Ascending aorta (tissue), 2 donors: ENCODE results near the gene ARID5A. TPM values are rescaled to one million over a fixed set of nuclear protein-coding genes. Genes with fewer than 3 reads are reported as not detected.

Source experiments
- DNase-seq, 2 donors: peaks; one replicate each; pipeline ENCODE4 v3.0.0-alpha.2; 2019; ENCODE audit warnings: low spot score in 2 of 2
- H3K27ac ChIP-seq, 2 donors: fragments of 200-600 bp; sonication (generic); one replicate each; pipeline ENCODE4 v1.5.1; 2016 to 2017; ENCODE audit warnings: mild to moderate bottlenecking in 1 of 2
- H3K27me3 ChIP-seq: fragments of 200-600 bp; sonication (generic); one replicate; pipeline ENCODE4 v1.5.1; 2017
- H3K36me3 ChIP-seq, 2 donors: fragments of 200-600 bp; sonication (generic); one replicate each; pipeline ENCODE4 v1.5.1; 2016
- H3K4me1 ChIP-seq, 2 donors: fragments of 200-600 bp; sonication (generic); one replicate each; pipeline ENCODE4 v1.5.1; 2016 to 2017; ENCODE audit warnings: mild to moderate bottlenecking in 1 of 2
- H3K4me3 ChIP-seq, 2 donors: fragments of 200-600 bp; sonication (generic); one replicate each; pipeline ENCODE4 v1.5.1; 2016 to 2017; ENCODE audit warnings: mild to moderate bottlenecking in 1 of 2
- H3K9me3 ChIP-seq, 2 donors: fragments of 200-600 bp; sonication (generic); one replicate each; pipeline ENCODE4 v1.5.1; 2016
- CTCF ChIP-seq, 3 experiments: fragments of 200-600 bp in 2 of 3; fragments of 450-650 bp in 1 of 3; sonication (generic) in 2 of 3; IDR thresholded peaks; one replicate each; pipeline ENCODE4 v1.5.1; 2016 to 2019; ENCODE audit warnings: antibody characterized with exemption in 3 of 3, mild to moderate bottlenecking in 1 of 3, moderate library complexity in 1 of 3
- intact Hi-C: fragments of 100-400 bp; cut with DNase I; formaldehyde crosslinking; loops from one replicate; pipeline ENCODE4 v1.15.1; 2023
- total RNA-seq: library from RNA; depleted of rRNA; stranded (reverse); fragments of >200 nt; gene quantifications from one replicate; pipeline ENCODE4 v1.1.0, GENCODE V29; 2016

The ARID5A gene
- total RNA-seq, 1 donor from 2014 or later: 267 TPM

GRCh38 chr2:96526615-96527285 lies 9.8 kb upstream of the ARID5A start:
- H3K4me3 ChIP-seq: peak overlapping the region; percentile 68 to 69
- intact Hi-C loops: loop anchor here (1.0 to 5.0 kb wide), 4 partner anchors 18 to 319 kb away; partner anchors contain the start of gene STARD7
- H3K36me3 ChIP-seq: no peaks in the 10 kb centered on the region
- no peak for DNase-seq
- H3K4me1 ChIP-seq: peaks cover 26 to 46% of the 10 kb centered on the region in 2 donors
- TF ChIP-seq CTCF (IDR thresholded peaks at IDR 0.05): no peak
- H3K9me3 ChIP-seq: no peaks in the 10 kb centered on the region
- H3K27ac ChIP-seq: peak overlapping the region; percentile 96 to 99
- H3K27me3 ChIP-seq: no peaks in the 10 kb centered on the region

- TF ChIP-seq CTCF (IDR thresholded peaks at IDR 0.05): peak in 2 of 3 experiments; percentile 49 to 56
- Histone ChIP-seq H3K27me3 (no peaks in the 10 kb centered on the region), H3K27ac (peak overlapping the region; percentile 96 to 99), H3K4me1 (peaks cover 30 to 50% of the 10 kb centered on the region in 2 donors), H3K9me3 (no peaks in the 10 kb centered on the region), H3K4me3 (peak overlapping the region; percentile 68 to 69), H3K36me3 (no peaks in the 10 kb centered on the region)
- intact Hi-C loops: loop anchor here (1.0 to 5.0 kb wide), 4 partner anchors 19 to 320 kb away; partner anchors contain the start of gene STARD7
- peak in 1 of 2 donors; percentile 86 for DNase-seq
These were observed 9.1 kb upstream of the ARID5A start for GRCh38 chr2:96527286-96528005.

GRCh38 chr2:96528006-96528699 lies 8.4 kb upstream of the ARID5A start:
- intact Hi-C loops: loop anchor here (5.0 kb wide), 2 partner anchors 176 to 321 kb away; partner anchors contain the start of gene STARD7
- no peaks in the 10 kb centered on the region for H3K36me3 ChIP-seq
- H3K4me1 ChIP-seq: peaks cover 37 to 57% of the 10 kb centered on the region in 2 donors
- no peaks in the 10 kb centered on the region for H3K9me3 ChIP-seq
- H3K4me3 ChIP-seq: peak overlapping the region; percentile 68 to 69
- peak overlapping the region; percentile 96 to 99 for H3K27ac ChIP-seq
- no peak for TF ChIP-seq CTCF (IDR thresholded peaks at IDR 0.05)
- no peaks in the 10 kb centered on the region for H3K27me3 ChIP-seq
- peak; percentile 91 to 97 for DNase-seq

GRCh38 chr2:96528700-96529375 lies 7.7 kb upstream of the ARID5A start:
- peak; percentile 77 to 93 for DNase-seq
- peak in 1 of 3 experiments; percentile 12 for TF ChIP-seq CTCF (IDR thresholded peaks at IDR 0.05)
- intact Hi-C loops: loop anchor here (5.0 kb wide), 2 partner anchors 177 to 322 kb away; partner anchors contain the start of gene STARD7
- Histone ChIP-seq H3K4me1 (peaks cover 39 to 60% of the 10 kb centered on the region in 2 donors), H3K36me3 (no peaks in the 10 kb centered on the region), H3K4me3 (peak overlapping the region in 1 of 2 donors; percentile 25), H3K9me3 (no peaks in the 10 kb centered on the region), H3K27ac (peak overlapping the region; percentile 96 to 99), H3K27me3 (no peaks in the 10 kb centered on the region)
